Caco-2 (cell line): ENCODE data around the gene OSBPL10. TPM values are rescaled to one million over a fixed set of nuclear protein-coding genes. Genes with fewer than 3 reads are reported as not detected.

Experiments
- BruUV-seq: library from RNA; stranded (reverse); fragments of 400-500 nt; replicated peaks from 2 replicates; lab custom pipeline; 2021; lab: Mats Ljungman, UMichigan
- CTCF ChIA-PET: fragments of 300-600 bp; sonication (Branson Sonifier 250); formaldehyde crosslinking; loops from one replicate; lab custom pipeline; 2022; ENCODE audit warnings: antibody characterized with exemption; lab: Charles Lee
- POLR2A ChIA-PET: fragments of 300-600 bp; sonication (Branson Sonifier 250); formaldehyde crosslinking; loops from one replicate; lab custom pipeline; 2022; ENCODE audit warnings: antibody characterized with exemption; lab: Charles Lee
- DNase-seq, 2 experiments: peaks; one replicate each; pipeline versions ENCODE4 v3.0.0 to v3.0.0-alpha.2; 2020 to 2022
- H3K27me3 ChIP-seq: replicated peaks from 2 replicates; pipeline ENCODE4 v1.6.0; 2011; ENCODE audit warnings: low read length; ENCODE audit not compliant: control insufficient read depth, insufficient read depth
- H3K36me3 ChIP-seq: 2 replicates; pipeline ENCODE4 v1.5.1; 2011; ENCODE audit warnings: low read length; ENCODE audit not compliant: control insufficient read depth, insufficient read depth
- H3K4me1 ChIP-seq: fragments of 250-450 bp; sonication (Bioruptor Pico); 2 replicates; pipeline ENCODE4 v1.5.1; 2020; ENCODE audit warnings: mild to moderate bottlenecking
- H3K4me3 ChIP-seq: 2 replicates; pipeline ENCODE4 v1.5.1; 2011; ENCODE audit warnings: low read depth, mild to moderate bottlenecking, control low read depth, low read length
- H3K9me3 ChIP-seq: fragments of 250-450 bp; sonication (Bioruptor Pico); 2 replicates; pipeline ENCODE4 v1.5.1; 2020; ENCODE audit warnings: mild to moderate bottlenecking, moderate library complexity
- H3K27ac Mint-ChIP-seq: one replicate; pipeline ENCODE4 v1.8.0; 2022; ENCODE audit warnings: mixed read lengths; ENCODE audit not compliant: unreplicated experiment
- H3K27me3 Mint-ChIP-seq: one replicate; pipeline ENCODE4 v1.8.0; 2022; ENCODE audit warnings: mixed read lengths; ENCODE audit not compliant: insufficient read depth, unreplicated experiment
- H3K36me3 Mint-ChIP-seq: one replicate; pipeline ENCODE4 v1.8.0; 2022; ENCODE audit warnings: mild to moderate bottlenecking, mixed read lengths; ENCODE audit not compliant: insufficient read depth, unreplicated experiment
- H3K4me1 Mint-ChIP-seq: one replicate; pipeline ENCODE4 v1.8.0; 2022; ENCODE audit warnings: low read depth, mixed read lengths; ENCODE audit not compliant: unreplicated experiment
- H3K4me3 Mint-ChIP-seq: one replicate; pipeline ENCODE4 v1.8.0; 2022; ENCODE audit warnings: mild to moderate bottlenecking, moderate library complexity, mixed read lengths; ENCODE audit not compliant: unreplicated experiment
- H3K9me3 Mint-ChIP-seq: one replicate; pipeline ENCODE4 v1.8.0; 2022; ENCODE audit warnings: mixed read lengths; ENCODE audit not compliant: unreplicated experiment
- CTCF ChIP-seq, 2 experiments: fragments of 200-600 bp in 1 of 2; IDR thresholded peaks; 1 replicate in 1 of 2; 2 replicates in 1 of 2; pipeline versions ENCODE4 v1.5.1 to v1.8.0; 2011 to 2022; ENCODE audit warnings: antibody characterized with exemption in 1 of 2, control low read depth in 1 of 2, inconsistent platforms in 1 of 2, low read depth in 1 of 2, low read length in 1 of 2, mild to moderate bottlenecking in 1 of 2, moderate library complexity in 1 of 2; ENCODE audit not compliant: insufficient read depth in 1 of 2, severe bottlenecking in 1 of 2, unreplicated experiment in 1 of 2
- intact Hi-C: fragments of 100-400 bp; cut with micrococcal nuclease; formaldehyde crosslinking; loops from one replicate; pipeline ENCODE4 v1.10.0; 2022; ENCODE audit not compliant: unreplicated experiment
- total RNA-seq: library from RNA; stranded (reverse); gene quantifications from 2 replicates; pipeline ENCODE4 v1.2.3, GENCODE V29; 2022

Gene OSBPL10
- total RNA-seq, 1 experiment from 2014 or later = 71.2 TPM

- Mint-ChIP-seq H3K4me3 (no peak overlapping the region), H3K27me3 (no peaks in the 10 kb centered on the region), H3K4me1 (no peaks in the 10 kb centered on the region), H3K9me3 (no peaks in the 10 kb centered on the region), H3K27ac (no peak overlapping the region), H3K36me3 (peaks cover 25% of the 10 kb centered on the region)
- TF ChIP-seq CTCF (IDR thresholded peaks at IDR 0.05; ENCODE audit: insufficient read depth in 1 of 2, low read depth in 1 of 2, low read length in 1 of 2, severe bottlenecking in 1 of 2, unreplicated experiment in 1 of 2) = no peak
- POLR2A ChIA-PET = no interaction called here
- no peaks in the 10 kb centered on the region for H3K27me3 ChIP-seq
- H3K36me3 ChIP-seq = no peaks in the 10 kb centered on the region
- no peak for DNase-seq
- CTCF ChIA-PET = no interaction called here
- H3K4me1 ChIP-seq = peaks cover 3% of the 10 kb centered on the region; the same call in 1 of the 2 replicates
- BruUV-seq = no TSS peak
- H3K4me3 ChIP-seq = no peak overlapping the region
- H3K9me3 ChIP-seq = no peaks in the 10 kb centered on the region
- intact Hi-C loops = no loop called here
These were observed 129.8 kb downstream of the OSBPL10 start for GRCh38 chr3:31851278-31851677.

DNA sequence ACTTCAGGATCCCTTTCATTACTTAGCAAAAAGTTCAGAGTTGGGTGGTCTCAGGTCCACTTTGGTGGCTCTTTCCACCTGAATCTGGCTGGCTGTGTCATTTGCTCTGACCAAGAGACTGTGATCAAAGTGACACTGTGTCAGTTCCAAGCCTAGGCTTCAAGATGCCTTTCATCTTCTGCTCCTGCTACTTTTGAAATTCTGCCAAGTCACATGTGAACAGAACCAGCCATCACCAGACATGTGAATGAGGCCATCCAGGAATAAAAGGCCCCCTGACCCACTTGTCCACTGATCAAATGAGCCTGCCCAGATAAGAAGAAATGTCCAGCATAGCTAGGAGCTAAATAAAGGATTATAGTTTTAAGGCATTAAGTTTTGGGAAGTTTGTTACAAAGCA lies 132.2 kb downstream of the OSBPL10 start:
- H3K4me3 Mint-ChIP-seq = no peak overlapping the region
- H3K9me3 Mint-ChIP-seq = no peaks in the 10 kb centered on the region
- H3K36me3 Mint-ChIP-seq = peaks cover 21% of the 10 kb centered on the region
- Histone ChIP-seq H3K9me3 (no peaks in the 10 kb centered on the region), H3K27me3 (no peaks in the 10 kb centered on the region), H3K36me3 (no peaks in the 10 kb centered on the region), H3K4me1 (peaks cover 3% of the 10 kb centered on the region; the same call in 1 of the 2 replicates), H3K4me3 (no peak overlapping the region)
- no peak for TF ChIP-seq CTCF (IDR thresholded peaks at IDR 0.05; ENCODE audit: insufficient read depth in 1 of 2, low read depth in 1 of 2, low read length in 1 of 2, severe bottlenecking in 1 of 2, unreplicated experiment in 1 of 2)
- no peaks in the 10 kb centered on the region for H3K27me3 Mint-ChIP-seq
- intact Hi-C loops = no loop called here
- ChIA-PET POLR2A (no interaction called here), CTCF (no interaction called here)
- DNase-seq = no peak
- BruUV-seq = no TSS peak
- no peaks in the 10 kb centered on the region for H3K4me1 Mint-ChIP-seq
- H3K27ac Mint-ChIP-seq = no peak overlapping the region

DNA sequence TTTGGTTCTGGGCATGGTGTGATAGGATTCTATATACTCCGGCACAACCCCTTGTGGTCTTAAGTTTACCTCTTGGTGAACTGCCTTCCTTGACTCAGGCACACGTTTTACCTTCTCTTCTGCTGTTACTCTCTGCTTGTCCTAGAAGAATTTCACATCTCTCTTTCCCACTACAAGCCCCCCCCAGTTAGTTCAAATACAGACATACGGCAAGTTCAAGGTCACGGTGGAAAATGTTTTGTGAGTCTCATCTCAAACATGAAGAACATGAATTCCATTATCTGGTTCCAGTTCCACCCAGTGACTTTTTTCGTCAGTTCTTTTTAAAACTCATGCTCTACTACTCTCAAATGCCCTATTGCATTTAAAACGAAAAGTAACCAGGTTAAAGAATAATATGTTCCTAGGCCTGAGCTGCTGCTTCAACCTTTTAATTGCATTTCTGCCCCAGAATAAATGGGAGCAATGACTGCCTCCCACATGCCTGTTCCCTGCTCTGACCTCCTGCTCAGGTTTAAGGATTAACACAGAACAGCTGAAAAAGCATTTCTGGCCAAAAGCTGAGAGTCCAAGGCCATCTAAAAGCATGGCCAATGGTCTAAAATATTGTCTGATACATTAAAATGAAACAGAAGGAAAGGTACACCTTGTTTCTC lies 132.8 kb downstream of the OSBPL10 start:
- Mint-ChIP-seq H3K4me1 (no peaks in the 10 kb centered on the region), H3K36me3 (peaks cover 21% of the 10 kb centered on the region), H3K27ac (no peak overlapping the region), H3K27me3 (no peaks in the 10 kb centered on the region), H3K4me3 (no peak overlapping the region), H3K9me3 (no peaks in the 10 kb centered on the region)
- Histone ChIP-seq H3K4me3 (no peak overlapping the region), H3K27me3 (no peaks in the 10 kb centered on the region), H3K36me3 (no peaks in the 10 kb centered on the region), H3K9me3 (no peaks in the 10 kb centered on the region), H3K4me1 (peaks cover 3% of the 10 kb centered on the region; the same call in 1 of the 2 replicates)
- ChIA-PET POLR2A (no interaction called here), CTCF (no interaction called here)
- no TSS peak for BruUV-seq
- no peak for DNase-seq
- intact Hi-C loops = no loop called here
- TF ChIP-seq CTCF (IDR thresholded peaks at IDR 0.05; ENCODE audit: insufficient read depth in 1 of 2, low read depth in 1 of 2, low read length in 1 of 2, severe bottlenecking in 1 of 2, unreplicated experiment in 1 of 2) = no peak
